GM12873 (cell line): Measurements from ENCODE around the gene KDM4C.

Source experiments
- CTCF ChIP-seq: IDR thresholded peaks from 2 replicates; pipeline ENCODE4 v1.5.1; 2012; ENCODE audit warnings: low read depth, mild to moderate bottlenecking, moderate library complexity, low read length, control low read depth; ENCODE audit not compliant: insufficient read depth; ENCODE audit errors: missing control alignments

Gene KDM4C

GRCh38 chr9:7027996-7028395 lies 270.2 kb downstream of the KDM4C start:
- TF ChIP-seq CTCF: no peak

GRCh38 chr9:7028591-7028990 lies 270.8 kb downstream of the KDM4C start:
- TF ChIP-seq CTCF: no peak

GRCh38 chr9:7033076-7034045 lies 275.6 kb downstream of the KDM4C start:
- TF ChIP-seq CTCF: no peak

- no peak for TF ChIP-seq CTCF
Measured at GRCh38 chr9:7037176-7037575, 279.4 kb downstream of the KDM4C start.

- TF ChIP-seq CTCF: no peak
Measured at GRCh38 chr9:7042124-7042523, 284.4 kb downstream of the KDM4C start.

- no peak for TF ChIP-seq CTCF
Measured at GRCh38 chr9:7045361-7045760, 287.6 kb downstream of the KDM4C start.

- no peak for TF ChIP-seq CTCF
Measured at GRCh38 chr9:7051711-7052110, 293.9 kb downstream of the KDM4C start.
